ENCODE measurements around the gene XIAP.
A peak's percentile ranks its signal among the peaks of the same experiment; 100 is the strongest.
"Not testable (repeated sequence)": the region's sequence is repeated elsewhere in the genome, so short reads cannot be mapped to it uniquely, and the experiment has no call there.

The XIAP gene

GRCh38 chrX:123859846-123860838, at the start of gene XIAP:
TSS of gene XIAP (plus strand) at chrX:123860053. CDS start at chrX:123885663, 25,610 bp downstream.
- peak; percentile 10 for DNase-seq

- DNase-seq, result no peak
Observed at GRCh38 chrX:123814343-123814742, 45.5 kb upstream of the XIAP start.

- peak; percentile 39 for DNase-seq
Observed at GRCh38 chrX:123814934-123815394, 44.9 kb upstream of the XIAP start.

GRCh38 chrX:123817288-123817894, 42.5 kb upstream of the XIAP start:
- DNase-seq, result no peak

GRCh38 chrX:123818243-123818642, 41.6 kb upstream of the XIAP start:
- DNase-seq, result no peak

- DNase-seq, result no peak
Observed at GRCh38 chrX:123822965-123823364, 36.9 kb upstream of the XIAP start.

- peak; percentile 84 for DNase-seq
Observed at GRCh38 chrX:123830309-123830708, 29.5 kb upstream of the XIAP start.

- DNase-seq, result peak; percentile 3
Observed at GRCh38 chrX:123833387-123833786, 26.5 kb upstream of the XIAP start.

- DNase-seq, result no peak
Observed at GRCh38 chrX:123834116-123834515, 25.7 kb upstream of the XIAP start.

GRCh38 chrX:123835661-123836371, 24.0 kb upstream of the XIAP start:
- DNase-seq, result no peak

GRCh38 chrX:123845129-123845528, 14.7 kb upstream of the XIAP start:
- DNase-seq, result not testable (repeated sequence)

GRCh38 chrX:123846577-123847038, 13.2 kb upstream of the XIAP start:
- no peak for DNase-seq

GRCh38 chrX:123847056-123847455, 12.8 kb upstream of the XIAP start:
- no peak for DNase-seq

- DNase-seq, result no peak
Observed at GRCh38 chrX:123849096-123849495, 10.8 kb upstream of the XIAP start.

- not testable (repeated sequence) for DNase-seq
Observed at GRCh38 chrX:123849906-123850305, 9.9 kb upstream of the XIAP start.

- DNase-seq, result no peak
Observed at GRCh38 chrX:123851079-123851478, 8.8 kb upstream of the XIAP start.

- no peak for DNase-seq
Observed at GRCh38 chrX:123854329-123854728, 5.5 kb upstream of the XIAP start.

GRCh38 chrX:123859409-123859845, 426 bp upstream of the XIAP start:
- DNase-seq, result peak; percentile 41

GRCh38 chrX:123860983-123861382, 1.1 kb downstream of the XIAP start:
- DNase-seq, result no peak

GRCh38 chrX:123869488-123869887, 9.6 kb downstream of the XIAP start:
- no peak for DNase-seq

- DNase-seq, result no peak
Observed at GRCh38 chrX:123871309-123871708, 11.5 kb downstream of the XIAP start.

- no peak for DNase-seq
Observed at GRCh38 chrX:123873956-123874355, 14.1 kb downstream of the XIAP start.

GRCh38 chrX:123876177-123876576, 16.3 kb downstream of the XIAP start:
- no peak for DNase-seq
